K562 (cell line): Measurements from ENCODE around the gene F12. TPM values are rescaled to one million over a fixed set of nuclear protein-coding genes. Genes with fewer than 3 reads are reported as not detected.

Experiments
- ATAC-seq: fragments of 200-7000 bp; cut with Tn5 transposase; 3 replicates; pipeline ENCODE4 v1.9.1; 2020; ENCODE audit warnings: moderate library complexity
- BruUV-seq: library from RNA; stranded (reverse); fragments of 400-500 nt; replicated peaks from 2 replicates; lab custom pipeline; 2021; lab: Mats Ljungman, UMichigan
- CTCF ChIA-PET: fragments of 300-600 bp; formaldehyde crosslinking; extraction: SDS; loops from one replicate; lab custom pipeline; 2021; ENCODE audit warnings: low intra/inter-chr PET ratio; lab: Yijun Ruan, JAX
- POLR2A ChIA-PET: fragments of 300-600, 350-650 bp; sonication (Branson Sonifier 250); formaldehyde crosslinking; extraction: SDS; loops from one replicate; lab custom pipeline; 2021; ENCODE audit warnings: antibody characterized with exemption, inconsistent platforms; lab: Yijun Ruan, JAX
- DNase-seq, 4 experiments: peaks; one replicate each; pipeline versions ENCODE4 v3.0.0 to v3.0.0-alpha.2; 2011 to 2018; ENCODE audit warnings: low spot score in 3 of 4, mixed read lengths in 3 of 4; ENCODE audit errors: extremely low read depth in 1 of 4
- FAIRE-seq: peaks from 2 replicates; lab custom pipeline; 2011; peaks lifted over from hg19 to GRCh38; lab: Jason Lieb, UNC
- H2AFZ ChIP-seq: 2 replicates; pipeline ENCODE4 v1.6.0; 2011; ENCODE audit warnings: low read depth, low read length, control low read depth, inconsistent platforms
- H3K27ac ChIP-seq: fragments of 200-600 bp; 3 replicates; pipeline ENCODE4 v1.8.0; 2011; ENCODE audit warnings: low read depth, mild to moderate bottlenecking, control low read depth, inconsistent platforms, low read length, moderate library complexity, mixed read lengths; ENCODE audit errors: extremely low read depth
- H3K27me3 ChIP-seq, 2 experiments: fragments of 300-600 bp in 1 of 2; 2 replicates in 1 of 2; 3 replicates in 1 of 2; pipeline versions ENCODE4 v1.6.0 to v1.8.0; 2011; ENCODE audit warnings: inconsistent platforms in 2 of 2, low read length in 2 of 2, mild to moderate bottlenecking in 1 of 2, mixed read lengths in 1 of 2, moderate library complexity in 1 of 2; ENCODE audit not compliant: control insufficient read depth in 2 of 2, insufficient read depth in 2 of 2
- H3K36me3 ChIP-seq: fragments of 300-600 bp; 3 replicates; pipeline ENCODE4 v1.8.0; 2011; ENCODE audit warnings: mild to moderate bottlenecking, low read length, inconsistent platforms; ENCODE audit not compliant: control insufficient read depth, insufficient read depth
- H3K4me1 ChIP-seq, 2 experiments: fragments of 200-600 bp in 1 of 2; replicated peaks in 1 of 2; 2 replicates in 1 of 2; 3 replicates in 1 of 2; pipeline versions ENCODE4 v1.5.1 to v1.8.0; 2011; ENCODE audit warnings: inconsistent platforms in 2 of 2, low read length in 2 of 2, mild to moderate bottlenecking in 1 of 2, mixed read lengths in 1 of 2, moderate library complexity in 1 of 2; ENCODE audit not compliant: control insufficient read depth in 2 of 2, insufficient read depth in 2 of 2
- H3K4me2 ChIP-seq: 2 replicates; pipeline ENCODE4 v1.6.1; 2011; ENCODE audit warnings: low read length, control low read depth, inconsistent platforms, mixed read lengths; ENCODE audit not compliant: insufficient read depth
- H3K4me3 ChIP-seq: fragments of 200-600 bp; sonication (generic), shearing (Covaris generic); 2 replicates; pipeline ENCODE4 v1.5.1; 2016; ENCODE audit warnings: control low read depth, inconsistent platforms
- H3K79me2 ChIP-seq: fragments of 200-600 bp; 3 replicates; pipeline ENCODE4 v1.8.0; 2011; ENCODE audit warnings: low read length, inconsistent platforms; ENCODE audit not compliant: control insufficient read depth, insufficient read depth
- H3K9ac ChIP-seq, 2 experiments: 2 replicates each; pipeline versions ENCODE4 v1.6.0 to v1.6.1; 2011; ENCODE audit warnings: low read depth in 2 of 2, low read length in 2 of 2, control low read depth in 1 of 2, inconsistent platforms in 1 of 2, mild to moderate bottlenecking in 1 of 2, mixed read lengths in 1 of 2; ENCODE audit not compliant: insufficient read depth in 1 of 2
- H3K9me1 ChIP-seq: one replicate; pipeline ENCODE4 v1.6.0; 2011; ENCODE audit warnings: inconsistent platforms, mild to moderate bottlenecking, low read length, moderate library complexity; ENCODE audit not compliant: control insufficient read depth, insufficient read depth
- H3K9me3 ChIP-seq: replicated peaks from 2 replicates; pipeline ENCODE4 v1.5.1; 2011; ENCODE audit warnings: low read depth, low read length, inconsistent platforms; ENCODE audit not compliant: control insufficient read depth, insufficient read depth
- H4K20me1 ChIP-seq: replicated peaks from 2 replicates; pipeline ENCODE4 v1.6.1; 2011; ENCODE audit warnings: low read length, inconsistent platforms, mixed read lengths; ENCODE audit not compliant: control insufficient read depth, insufficient read depth
- CTCFL ChIP-seq: IDR thresholded peaks from 2 replicates; pipeline ENCODE4 v1.6.1; 2011; ENCODE audit warnings: borderline replicate concordance, low read depth, mild to moderate bottlenecking, moderate library complexity, low read length; ENCODE audit not compliant: insufficient read depth, poor library complexity, severe bottlenecking
- DNMT1 ChIP-seq: fragments of 450-650 bp; IDR thresholded peaks from 2 replicates; pipeline ENCODE4 v1.6.1; 2016; ENCODE audit warnings: antibody characterized with exemption, mild to moderate bottlenecking
- PRMT5 ChIP-seq: sonication (generic); formaldehyde crosslinking; IDR thresholded peaks from 2 replicates; pipeline ENCODE4 v1.5.0; 2020; ENCODE audit warnings: missing genetic modification reagents
- WGBS: fragments of 100-300 bp; shearing (Covaris generic); methylation state at CpG from one replicate; pipeline ENCODE4 v1.1.6; 2016; ENCODE audit warnings: low coverage, mixed read lengths; ENCODE audit not compliant: insufficient coverage; ENCODE audit errors: missing lambda C conversion rate; 5-methylcytosine and 5-hydroxymethylcytosine counted together
- in situ Hi-C: fragments of 300-500 bp; cut with MboI; formaldehyde crosslinking; loops from 4 replicates; pipeline ENCODE4 v1.15.0; 2018; ENCODE audit warnings: inconsistent platforms, mixed read lengths
- intact Hi-C: fragments of 100-400 bp; cut with micrococcal nuclease; formaldehyde crosslinking; loops from 2 replicates; pipeline ENCODE4 v1.14.2; 2022
- polyA plus RNA-seq, 8 experiments: library from polyadenylated mRNA; depleted of rRNA in 4 of 8; stranded (reverse) in 5 of 8; unstranded in 3 of 8; fragments of >200 nt; fragmentation: Nextera tagmentation in 2 of 8; fragmentation: Illumina TruSeq in 1 of 8; extraction: Ambion mirVana in 2 of 8; extraction: Trizol in 1 of 8; gene quantifications; 2 replicates each; pipeline versions ENCODE4 v1.2.1 to v1.2.3, GENCODE V29; 2011 to 2014; ENCODE audit warnings: inconsistent platforms in 1 of 8, missing spikeins in 1 of 8
- total RNA-seq, 7 experiments: library from RNA; depleted of rRNA in 6 of 7; stranded (reverse); fragments of >200 nt in 6 of 7; fragmentation: Illumina TruSeq in 2 of 7; extraction: Trizol in 2 of 7; gene quantifications; 2 replicates each; pipeline versions ENCODE4 v1.2.1 to v1.2.3, GENCODE V29; 2011 to 2021; ENCODE audit warnings: low replicate concordance in 1 of 7
- TF ChIP-seq, protein P1 (sequence below): fragments of 450-650 bp; formaldehyde crosslinking; IDR thresholded peaks from 2 replicates; pipeline ENCODE4 v1.4.0; 2020; ENCODE audit warnings: mild to moderate bottlenecking

The F12 gene
- total and polyA plus RNA-seq, 9 of the 15 experiments (the other 6 are each of a cell fraction or from before 2014, with no cell fraction given), result 0.59 to 18.3 (median 3.6) TPM

DNA sequence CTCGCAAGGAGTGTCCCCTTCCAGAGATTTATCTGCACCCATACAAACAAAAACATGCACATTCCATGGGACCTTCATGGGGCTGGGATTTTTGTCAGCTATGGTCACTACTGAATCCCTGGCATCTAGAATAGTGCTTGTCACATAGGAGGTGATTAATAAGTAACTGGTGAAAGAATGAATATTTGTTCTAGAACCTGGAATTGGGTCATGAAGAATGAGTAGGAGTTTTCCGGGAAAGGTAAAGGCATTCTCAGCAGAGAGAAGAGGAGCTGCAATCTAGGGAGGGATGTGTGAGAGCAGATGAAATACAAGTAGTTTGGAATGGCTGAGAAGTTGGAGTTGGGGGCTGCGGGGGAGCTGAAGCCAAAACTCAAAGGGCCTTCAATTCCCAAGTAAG is 55.1 kb downstream of the F12 start:
- TF ChIP-seq DNMT1 (no peak), CTCFL (no peak), PRMT5 (no peak)
- TF ChIP-seq, protein P1, sequence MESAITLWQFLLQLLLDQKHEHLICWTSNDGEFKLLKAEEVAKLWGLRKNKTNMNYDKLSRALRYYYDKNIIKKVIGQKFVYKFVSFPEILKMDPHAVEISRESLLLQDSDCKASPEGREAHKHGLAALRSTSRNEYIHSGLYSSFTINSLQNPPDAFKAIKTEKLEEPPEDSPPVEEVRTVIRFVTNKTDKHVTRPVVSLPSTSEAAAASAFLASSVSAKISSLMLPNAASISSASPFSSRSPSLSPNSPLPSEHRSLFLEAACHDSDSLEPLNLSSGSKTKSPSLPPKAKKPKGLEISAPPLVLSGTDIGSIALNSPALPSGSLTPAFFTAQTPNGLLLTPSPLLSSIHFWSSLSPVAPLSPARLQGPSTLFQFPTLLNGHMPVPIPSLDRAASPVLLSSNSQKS (CRISPR knock-in tag), result no peak
- Histone ChIP-seq H3K9ac (no peak overlapping the region), H3K4me1 (peaks cover 15 to 37% of the 10 kb centered on the region in 2 experiments; a peak in 4 of 5 replicates), H3K79me2 (peaks cover 23% of the 10 kb centered on the region), H3K4me2 (no peak overlapping the region), H3K27ac (no peak overlapping the region), H2AFZ (no peak overlapping the region), H3K4me3 (no peak overlapping the region), H3K36me3 (peaks cover 12% of the 10 kb centered on the region; the same call in 2 of the 3 replicates), H3K9me1 (no peaks in the 10 kb centered on the region), H4K20me1 (no peaks in the 10 kb centered on the region), H3K27me3 (no peaks in the 10 kb centered on the region), H3K9me3 (0 out of 2 replicates have a peak, but pooled peaks cover 3% of the 10 kb centered on the region)
- DNase-seq (no peak), FAIRE-seq (no peak), ATAC-seq (no peak)
- ChIA-PET CTCF (no interaction called here), POLR2A (no interaction called here)
- WGBS, result 31% methylated on average over 3 of the region's 3 CpGs
- BruUV-seq, result no TSS peak
- intact Hi-C loops, result no loop called here
- in situ Hi-C loops, result no loop called here
